SK-N-SH (cell line): Measurements from ENCODE around the gene COG3.

Experiments used
- CTCF ChIP-seq: fragments of 200-600 bp; sonication (generic); IDR thresholded peaks from 2 replicates; pipeline ENCODE4 v1.6.1; 2017; ENCODE audit warnings: antibody characterized with exemption, mild to moderate bottlenecking, moderate library complexity
- JUND ChIP-seq: IDR thresholded peaks from 2 replicates; pipeline ENCODE4 v1.4.0; 2012
- MXI1 ChIP-seq: IDR thresholded peaks from 2 replicates; pipeline ENCODE4 v1.6.1; 2012; ENCODE audit warnings: mild to moderate bottlenecking, low read depth, low read length, improper control_type of control experiment

DNA sequence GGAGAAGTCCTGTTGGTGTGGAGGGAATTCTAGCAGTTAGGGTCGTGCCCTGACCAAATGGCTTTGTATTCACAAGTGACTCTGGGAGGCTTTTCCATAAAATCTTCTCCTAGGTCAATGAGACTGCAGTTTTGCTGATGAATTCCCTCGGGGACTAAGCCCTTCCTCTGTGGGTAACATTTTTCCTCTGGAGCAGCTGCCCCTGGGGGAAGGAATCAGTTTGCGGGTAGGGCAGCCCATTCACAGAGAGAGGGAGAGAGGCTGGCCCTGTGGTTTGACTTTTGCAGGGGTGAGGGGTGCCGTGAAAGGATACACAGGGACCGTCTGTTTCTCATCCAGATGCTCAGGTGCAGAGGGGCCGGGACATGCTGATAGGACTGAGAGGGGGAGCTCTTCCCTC, 83.5 kb downstream of the COG3 start:
- TF ChIP-seq MXI1 (no peak), JUND (no peak), CTCF (no peak)
